ENCODE results near the gene MACROD2.

MACROD2 gene

GRCh38 chr20:15851576-15852215 lies 1856.4 kb downstream of the MACROD2 start:
- no peak for TF ChIP-seq EZH2phosphoT487 (conservative IDR thresholded peaks at IDR 0.05; ENCODE audit: low read length)
- TF ChIP-seq, protein P1, sequence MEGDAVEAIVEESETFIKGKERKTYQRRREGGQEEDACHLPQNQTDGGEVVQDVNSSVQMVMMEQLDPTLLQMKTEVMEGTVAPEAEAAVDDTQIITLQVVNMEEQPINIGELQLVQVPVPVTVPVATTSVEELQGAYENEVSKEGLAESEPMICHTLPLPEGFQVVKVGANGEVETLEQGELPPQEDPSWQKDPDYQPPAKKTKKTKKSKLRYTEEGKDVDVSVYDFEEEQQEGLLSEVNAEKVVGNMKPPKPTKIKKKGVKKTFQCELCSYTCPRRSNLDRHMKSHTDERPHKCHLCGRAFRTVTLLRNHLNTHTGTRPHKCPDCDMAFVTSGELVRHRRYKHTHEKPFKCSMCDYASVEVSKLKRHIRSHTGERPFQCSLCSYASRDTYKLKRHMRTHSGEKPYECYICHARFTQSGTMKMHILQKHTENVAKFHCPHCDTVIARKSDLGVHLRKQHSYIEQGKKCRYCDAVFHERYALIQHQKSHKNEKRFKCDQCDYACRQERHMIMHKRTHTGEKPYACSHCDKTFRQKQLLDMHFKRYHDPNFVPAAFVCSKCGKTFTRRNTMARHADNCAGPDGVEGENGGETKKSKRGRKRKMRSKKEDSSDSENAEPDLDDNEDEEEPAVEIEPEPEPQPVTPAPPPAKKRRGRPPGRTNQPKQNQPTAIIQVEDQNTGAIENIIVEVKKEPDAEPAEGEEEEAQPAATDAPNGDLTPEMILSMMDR (IDR thresholded peaks at IDR 0.05; ENCODE audit: insufficient read depth, low read length, poor library complexity, severe bottlenecking): no peak
- H3K4me2 ChIP-seq (ENCODE audit: low read depth, low read length, poor library complexity, severe bottlenecking): no peak overlapping the region
- no peak overlapping the region for H3K27ac ChIP-seq (ENCODE audit: low read depth, low read length)
- no peaks in the 10 kb centered on the region for H4K20me1 ChIP-seq (ENCODE audit: low read depth, low read length)
- H3K9ac ChIP-seq (ENCODE audit: low read length): no peak overlapping the region
- no peaks in the 10 kb centered on the region for H3K27me3 ChIP-seq (ENCODE audit: low read length)
- no peaks in the 10 kb centered on the region for H3K36me3 ChIP-seq (ENCODE audit: low read length)
- no peaks in the 10 kb centered on the region for H3K9me2 ChIP-seq (replicated peaks; ENCODE audit: insufficient read depth, low read length)
- no peak overlapping the region for H3K4me3 ChIP-seq (ENCODE audit: insufficient read depth, low read length, poor library complexity, severe bottlenecking)
- no peaks in the 10 kb centered on the region for H3F3A ChIP-seq (ENCODE audit: insufficient read depth)
- H3K79me2 ChIP-seq (ENCODE audit: insufficient read depth, low read length): no peaks in the 10 kb centered on the region
- no peaks in the 10 kb centered on the region for H3K9me3 ChIP-seq (ENCODE audit: insufficient read depth, low read length)
- no peak overlapping the region for H2AFZ ChIP-seq (ENCODE audit: low read depth, low read length, severe bottlenecking)

GRCh38 chr20:15854911-15855310 lies 1859.6 kb downstream of the MACROD2 start:
- no peaks in the 10 kb centered on the region for H3K9me2 ChIP-seq (replicated peaks; ENCODE audit: insufficient read depth, low read length)
- H3K4me2 ChIP-seq (ENCODE audit: low read depth, low read length, poor library complexity, severe bottlenecking): no peak overlapping the region
- H4K20me1 ChIP-seq (ENCODE audit: low read depth, low read length): no peaks in the 10 kb centered on the region
- no peaks in the 10 kb centered on the region for H3K36me3 ChIP-seq (ENCODE audit: low read length)
- H3K9ac ChIP-seq (ENCODE audit: low read length): no peak overlapping the region
- H3F3A ChIP-seq (ENCODE audit: insufficient read depth): no peaks in the 10 kb centered on the region
- H3K27me3 ChIP-seq (ENCODE audit: low read length): no peaks in the 10 kb centered on the region
- no peak overlapping the region for H3K4me3 ChIP-seq (ENCODE audit: insufficient read depth, low read length, poor library complexity, severe bottlenecking)
- H3K9me3 ChIP-seq (ENCODE audit: insufficient read depth, low read length): no peaks in the 10 kb centered on the region
- H2AFZ ChIP-seq (ENCODE audit: low read depth, low read length, severe bottlenecking): no peak overlapping the region
- no peak overlapping the region for H3K27ac ChIP-seq (ENCODE audit: low read depth, low read length)
- TF ChIP-seq, protein P1 (IDR thresholded peaks at IDR 0.05; ENCODE audit: insufficient read depth, low read length, poor library complexity, severe bottlenecking): no peak
- TF ChIP-seq EZH2phosphoT487 (conservative IDR thresholded peaks at IDR 0.05; ENCODE audit: low read length): no peak
- H3K79me2 ChIP-seq (ENCODE audit: insufficient read depth, low read length): no peaks in the 10 kb centered on the region

DNA sequence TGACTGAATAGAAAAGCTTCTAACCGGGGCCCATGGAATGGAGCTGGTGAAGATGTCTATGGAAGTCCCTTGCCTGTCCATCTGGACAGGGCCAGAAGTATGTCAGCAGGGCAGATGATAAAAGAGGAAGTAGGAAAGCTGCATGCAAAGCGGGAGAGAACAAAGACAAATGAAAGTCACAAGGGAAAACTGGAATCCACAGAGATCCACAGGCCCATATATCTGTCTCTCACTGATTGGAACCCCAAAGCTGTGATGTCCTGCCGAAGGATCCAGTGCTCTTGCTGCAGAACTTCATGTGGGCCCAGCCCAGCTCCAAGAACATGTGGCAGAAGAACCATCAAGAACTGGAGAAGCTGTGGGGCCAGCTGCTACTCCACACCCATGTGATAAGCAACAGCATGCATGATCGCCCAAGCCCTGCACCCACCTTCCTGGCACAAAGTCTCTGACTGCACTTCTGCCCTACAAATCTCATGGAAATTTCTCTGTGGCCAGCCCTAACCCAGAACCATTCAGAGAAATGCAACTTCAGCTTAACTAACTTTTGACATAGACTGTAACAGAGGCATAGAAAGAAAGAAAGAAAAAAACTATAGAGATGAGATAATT lies 1862.0 kb downstream of the MACROD2 start:
- H3K27me3 ChIP-seq (ENCODE audit: low read length): no peaks in the 10 kb centered on the region
- H2AFZ ChIP-seq (ENCODE audit: low read depth, low read length, severe bottlenecking): no peak overlapping the region
- H4K20me1 ChIP-seq (ENCODE audit: low read depth, low read length): no peaks in the 10 kb centered on the region
- H3K4me3 ChIP-seq (ENCODE audit: insufficient read depth, low read length, poor library complexity, severe bottlenecking): no peak overlapping the region
- no peaks in the 10 kb centered on the region for H3K9me3 ChIP-seq (ENCODE audit: insufficient read depth, low read length)
- no peaks in the 10 kb centered on the region for H3K79me2 ChIP-seq (ENCODE audit: insufficient read depth, low read length)
- H3K4me2 ChIP-seq (ENCODE audit: low read depth, low read length, poor library complexity, severe bottlenecking): no peak overlapping the region
- no peaks in the 10 kb centered on the region for H3K9me2 ChIP-seq (replicated peaks; ENCODE audit: insufficient read depth, low read length)
- H3K36me3 ChIP-seq (ENCODE audit: low read length): no peaks in the 10 kb centered on the region
- no peak for TF ChIP-seq EZH2phosphoT487 (conservative IDR thresholded peaks at IDR 0.05; ENCODE audit: low read length)
- TF ChIP-seq, protein P1 (IDR thresholded peaks at IDR 0.05; ENCODE audit: insufficient read depth, low read length, poor library complexity, severe bottlenecking): no peak
- H3F3A ChIP-seq (ENCODE audit: insufficient read depth): no peaks in the 10 kb centered on the region
- no peak overlapping the region for H3K9ac ChIP-seq (ENCODE audit: low read length)
- H3K27ac ChIP-seq (ENCODE audit: low read depth, low read length): no peak overlapping the region
